Inflammatory macrophage (primary cell): ENCODE results near the gene PDGFRB.
"Not testable (repeated sequence)": the region's sequence is repeated elsewhere in the genome, so short reads cannot be mapped to it uniquely, and the experiment has no call there.

ENCODE experiments used
- DNase-seq, 2 donors: peaks; one replicate each; pipeline ENCODE4 v3.0.0-alpha.2; 2020 to 2022

The PDGFRB gene

GRCh38 chr5:150112201-150113046, 43.2 kb downstream of the PDGFRB start:
- peak; percentile 75 to 91 for DNase-seq

- DNase-seq = no peak
Measured at GRCh38 chr5:150111122-150111521, 44.5 kb downstream of the PDGFRB start.

GRCh38 chr5:150109921-150110320, 45.7 kb downstream of the PDGFRB start:
- DNase-seq = no peak

- DNase-seq = no peak
Measured at GRCh38 chr5:150108711-150109514, 46.7 kb downstream of the PDGFRB start.

- DNase-seq = peak in 1 of 2 donors; percentile 44
Measured at GRCh38 chr5:150107909-150108447, 47.7 kb downstream of the PDGFRB start.

GRCh38 chr5:150106674-150107426, 48.8 kb downstream of the PDGFRB start:
- peak; percentile 8 to 47 for DNase-seq

- DNase-seq = peak; percentile 89 to 97
Measured at GRCh38 chr5:150105928-150106615, 49.6 kb downstream of the PDGFRB start.

GRCh38 chr5:150104550-150104870, 51.1 kb downstream of the PDGFRB start:
- no peak for DNase-seq

GRCh38 chr5:150103678-150104549, 51.7 kb downstream of the PDGFRB start:
- DNase-seq = no peak

GRCh38 chr5:150101023-150101422, 54.6 kb downstream of the PDGFRB start:
- no peak for DNase-seq

- DNase-seq = no peak
Measured at GRCh38 chr5:150097152-150097551, 58.5 kb downstream of the PDGFRB start.

GRCh38 chr5:150092159-150092787, 63.4 kb downstream of the PDGFRB start:
- DNase-seq = no peak

GRCh38 chr5:150085950-150086715, 69.5 kb downstream of the PDGFRB start, which contains the start of gene CSF1R:
CSF1R (minus strand) TSS chr5:150086554; CDS start chr5:150086427, 127 bp downstream.
- DNase-seq = peak; percentile 67 to 76

GRCh38 chr5:150085191-150085912, 70.3 kb downstream of the PDGFRB start:
- no peak for DNase-seq

GRCh38 chr5:150084754-150085153, 70.9 kb downstream of the PDGFRB start:
- not testable (repeated sequence) for DNase-seq

- peak in 1 of 2 donors; percentile 47 for DNase-seq
Measured at GRCh38 chr5:150082889-150083288, 72.8 kb downstream of the PDGFRB start.

GRCh38 chr5:150082374-150082773, 73.3 kb downstream of the PDGFRB start:
- DNase-seq = no peak

- peak; percentile 93 to 98 for DNase-seq
Measured at GRCh38 chr5:150081541-150082283, 73.9 kb downstream of the PDGFRB start.
